KBM-7 (cell line): Measurements from ENCODE around the gene MMS19.
A peak's percentile ranks its signal among the peaks of the same experiment; 100 is the strongest.
"Not testable (repeated sequence)": the region's sequence is repeated elsewhere in the genome, so short reads cannot be mapped to it uniquely, and the experiment has no call there.

Experiments used
- DNase-seq: peaks from one replicate; pipeline ENCODE4 v3.0.0-alpha.2; 2015
- in situ Hi-C: fragments of 300-500 bp; cut with MboI; formaldehyde crosslinking; loops from 2 replicates; pipeline ENCODE4 v1.14.3; 2020; ENCODE audit warnings: low sequenced_read_pairs, low pct_unique_long_range_greater_than_20kb, mixed read lengths

Gene MMS19

DNA sequence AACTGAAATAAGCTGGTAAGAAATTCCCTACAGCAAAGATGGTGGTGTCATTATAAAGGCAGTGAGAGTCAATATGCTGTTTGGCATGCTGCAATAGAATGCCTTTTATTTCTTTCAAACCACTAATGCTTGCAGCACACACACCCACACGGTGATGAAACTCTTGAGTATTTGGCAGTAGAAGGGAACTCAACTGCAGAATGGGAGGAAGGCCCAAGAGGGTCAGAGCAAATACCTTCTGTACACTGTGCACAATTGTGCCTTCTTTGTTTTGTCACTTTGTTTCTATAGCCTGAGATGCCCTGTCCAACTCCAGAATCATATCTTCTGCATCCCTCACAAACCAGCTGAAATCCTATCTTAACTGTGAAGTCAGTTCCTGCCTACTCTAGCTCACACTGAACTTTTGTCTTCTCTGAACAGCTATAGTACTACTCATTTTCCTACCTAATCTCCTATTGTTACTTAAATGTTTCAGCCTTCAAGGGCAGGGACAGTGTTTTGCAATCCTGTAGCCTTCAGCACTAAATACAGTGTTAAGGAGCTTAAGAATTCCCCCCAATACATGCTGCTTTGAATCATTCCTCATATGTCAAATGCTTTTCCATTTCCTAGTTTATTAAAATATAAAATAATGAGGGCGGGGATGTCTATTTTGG is 22.2 kb downstream of the MMS19 start:
- no peak for DNase-seq

DNA sequence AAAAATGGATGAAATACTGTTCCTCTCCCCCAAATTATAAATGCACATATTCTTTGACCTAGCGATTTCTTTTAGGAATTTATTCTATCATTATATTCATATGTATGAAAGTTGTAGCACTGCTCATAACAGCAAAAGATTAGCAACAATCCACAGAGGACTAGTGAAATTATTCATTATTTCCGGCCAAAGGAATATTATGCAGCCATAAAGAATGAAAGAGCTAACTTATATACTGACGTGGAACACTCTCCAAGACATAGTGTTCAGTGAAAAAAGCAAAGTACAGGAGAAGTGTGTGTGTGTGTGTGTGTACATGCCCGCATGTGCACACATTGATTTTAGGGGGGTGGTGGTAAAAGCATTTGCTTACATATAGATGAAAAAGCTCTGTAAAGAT is 23.3 kb downstream of the MMS19 start:
- in situ Hi-C loops, result no loop called here
- DNase-seq, result no peak

More for the DNA sequence above, 22.2 kb downstream of the MMS19 start:
- in situ Hi-C loops, result no loop called here

DNA sequence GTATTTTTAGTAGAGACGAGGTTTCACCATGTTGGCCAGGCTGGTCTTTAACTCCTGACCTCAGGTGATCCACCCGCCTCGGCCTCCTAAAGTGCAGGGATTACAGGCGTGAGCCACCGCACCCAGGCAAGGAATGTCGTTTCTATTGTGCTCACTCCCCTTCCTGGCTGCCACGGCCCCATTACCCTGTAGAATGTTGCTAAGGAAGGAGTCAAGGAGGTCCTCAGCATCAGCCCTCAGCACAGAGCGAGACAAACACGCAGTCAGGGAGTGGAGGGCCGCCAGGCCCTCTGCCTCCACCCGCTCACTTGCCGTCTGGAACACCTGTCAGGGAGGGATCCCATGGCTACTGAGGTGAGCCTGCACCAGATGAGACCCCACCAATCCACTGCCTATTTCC is 29.4 kb downstream of the MMS19 start:
- DNase-seq, in situ Hi-C loops: not testable (repeated sequence)

GRCh38 chr10:97468162-97468561 is 30.1 kb downstream of the MMS19 start:
- DNase-seq, result no peak

DNA sequence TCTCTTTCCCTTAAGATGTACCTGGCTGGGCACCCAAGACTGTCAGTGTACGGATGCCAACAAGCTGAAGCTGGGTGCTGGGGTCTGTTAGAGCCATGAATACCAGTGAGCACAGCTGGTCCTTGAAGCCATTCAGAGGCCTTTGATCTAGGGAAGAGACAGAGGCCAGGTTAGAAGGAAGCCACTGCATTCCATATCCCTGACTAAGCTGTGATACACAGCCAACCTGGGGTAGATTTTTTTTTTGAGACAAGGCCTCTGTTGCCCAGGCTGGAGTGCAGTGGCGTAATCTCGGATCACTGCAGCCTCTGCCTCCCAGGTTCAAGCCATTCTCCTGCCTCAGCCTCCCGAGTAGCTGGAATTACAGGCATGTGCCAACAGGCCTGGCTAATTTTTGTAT is 31.5 kb downstream of the MMS19 start:
- no peak for DNase-seq
- in situ Hi-C loops, result no loop called here

More at GRCh38 chr10:97468162-97468561, 30.1 kb downstream of the MMS19 start:
- in situ Hi-C loops, result no loop called here

- in situ Hi-C loops, result no loop called here
- no peak for DNase-seq
Observed at GRCh38 chr10:97465982-97466381, 32.2 kb downstream of the MMS19 start.

- in situ Hi-C loops, result no loop called here
- DNase-seq, result no peak
Observed at GRCh38 chr10:97464226-97464625, 34.0 kb downstream of the MMS19 start.

DNA sequence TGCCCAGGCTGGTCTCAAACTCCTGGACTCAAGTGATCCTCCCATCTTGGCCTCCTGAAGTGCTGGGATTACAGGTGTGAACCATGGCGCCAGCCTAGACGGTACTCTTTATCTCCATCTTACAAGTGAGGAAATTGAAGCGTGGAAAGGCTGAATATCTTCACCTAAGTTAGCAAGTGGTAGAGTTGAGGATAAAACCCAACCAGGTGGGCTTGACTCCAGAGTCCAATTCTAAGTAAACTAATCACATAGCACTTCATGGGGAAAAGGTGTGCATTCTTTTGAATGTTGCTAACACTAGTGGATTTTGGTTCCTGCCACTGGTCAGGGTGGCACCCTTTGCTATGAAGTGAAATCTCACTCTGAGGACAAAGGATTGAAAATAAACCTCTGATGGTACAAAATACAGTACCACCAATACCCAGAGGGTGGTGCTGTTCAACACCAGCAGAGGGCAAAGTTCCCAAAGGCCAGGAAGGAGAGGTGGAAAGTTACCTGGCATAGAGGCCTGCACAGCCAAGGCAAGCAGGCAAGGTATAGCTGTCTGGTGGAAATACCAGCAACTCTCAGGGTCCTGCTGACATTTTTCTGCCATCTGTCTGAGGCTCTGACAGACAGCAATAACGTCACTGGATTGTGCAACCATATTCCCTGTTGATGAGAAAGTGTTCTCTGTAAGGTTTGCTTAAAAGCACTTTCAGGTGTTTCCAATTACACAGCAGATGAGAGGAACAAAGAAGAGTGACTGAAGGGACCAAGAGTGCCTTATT is 34.7 kb downstream of the MMS19 start:
- peak; percentile 75 for DNase-seq
- in situ Hi-C loops, result no loop called here

DNA sequence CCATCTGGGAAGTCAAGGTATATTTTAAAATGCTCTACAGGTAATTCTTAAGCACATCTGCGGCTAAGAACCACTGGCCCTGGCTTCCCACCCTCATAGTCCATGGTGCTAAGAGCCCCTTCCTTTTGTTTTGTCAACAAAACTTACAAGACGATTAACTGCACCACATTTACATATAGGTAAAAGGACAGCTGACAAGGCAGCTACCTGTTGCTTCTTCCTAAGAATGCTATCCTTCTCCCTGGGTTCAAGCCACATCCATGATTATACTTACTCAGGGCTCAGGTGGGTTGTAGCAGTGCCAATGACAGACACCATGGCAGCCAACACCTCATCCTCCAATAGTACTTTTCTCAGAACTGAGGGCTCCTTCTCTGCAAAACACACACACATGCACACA is 35.9 kb downstream of the MMS19 start:
- in situ Hi-C loops, result no loop called here
- DNase-seq, result no peak

- in situ Hi-C loops, result no loop called here
- no peak for DNase-seq
Observed at GRCh38 chr10:97459933-97460332, 38.3 kb downstream of the MMS19 start.

- in situ Hi-C loops, result no loop called here
- DNase-seq, result no peak
Observed at GRCh38 chr10:97459111-97459510, 39.1 kb downstream of the MMS19 start.

- in situ Hi-C loops, result no loop called here
- DNase-seq, result no peak
Observed at GRCh38 chr10:97456686-97457065, 41.5 kb downstream of the MMS19 start.

DNA sequence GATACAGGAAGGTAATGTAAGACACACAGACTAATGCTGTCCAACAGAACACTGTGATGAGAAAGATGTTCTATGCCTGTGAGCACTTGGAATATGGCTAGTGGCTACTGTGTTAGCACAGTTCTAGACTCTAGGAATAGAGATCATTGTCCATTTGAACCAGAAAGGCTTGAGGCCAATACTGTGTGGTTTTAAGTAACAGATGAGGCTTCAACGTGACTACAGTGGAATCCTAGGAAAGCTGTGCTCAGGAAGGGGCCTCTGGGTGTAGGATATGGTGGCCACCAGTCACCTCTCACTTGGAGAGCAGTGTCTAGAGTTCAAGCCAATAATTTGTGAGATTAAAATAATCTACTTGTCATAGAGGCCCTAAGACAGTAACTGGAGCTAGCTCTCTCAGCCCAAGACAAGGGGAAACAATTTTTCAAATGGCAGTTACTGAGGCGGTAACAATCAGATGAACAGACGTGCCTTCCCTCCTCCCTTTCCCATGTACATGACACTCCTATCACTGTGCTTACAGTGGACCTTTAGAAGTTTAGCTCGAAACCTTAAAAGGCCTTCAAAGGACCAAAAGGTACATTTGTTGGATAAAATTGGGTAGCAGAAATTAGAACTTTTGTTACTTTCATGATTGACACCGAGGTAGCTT is 42.1 kb downstream of the MMS19 start:
- DNase-seq, result no peak
- in situ Hi-C loops, result no loop called here

- in situ Hi-C loops, result no loop called here
- no peak for DNase-seq
Observed at GRCh38 chr10:97454330-97455036, 43.7 kb downstream of the MMS19 start.

DNA sequence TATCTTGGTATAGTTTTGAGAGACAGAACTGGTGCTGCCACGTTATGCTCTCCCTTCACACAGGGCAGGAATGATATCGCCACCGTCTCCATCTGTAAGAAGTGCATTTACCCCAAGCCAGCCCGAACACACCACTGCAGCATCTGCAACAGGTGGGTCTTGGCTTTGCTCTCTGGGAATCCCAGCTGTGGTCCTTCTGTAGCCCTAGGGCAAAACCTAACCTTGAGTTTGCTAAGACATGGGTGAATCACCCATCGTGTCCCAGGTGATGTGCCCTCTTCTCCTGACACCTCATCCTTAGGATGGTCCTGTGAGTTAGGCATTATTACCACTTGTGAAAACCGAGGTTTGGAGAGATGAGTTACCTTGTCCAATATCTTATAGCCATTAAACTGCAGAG is 45.9 kb downstream of the MMS19 start:
- no peak for DNase-seq
- in situ Hi-C loops, result no loop called here

DNA sequence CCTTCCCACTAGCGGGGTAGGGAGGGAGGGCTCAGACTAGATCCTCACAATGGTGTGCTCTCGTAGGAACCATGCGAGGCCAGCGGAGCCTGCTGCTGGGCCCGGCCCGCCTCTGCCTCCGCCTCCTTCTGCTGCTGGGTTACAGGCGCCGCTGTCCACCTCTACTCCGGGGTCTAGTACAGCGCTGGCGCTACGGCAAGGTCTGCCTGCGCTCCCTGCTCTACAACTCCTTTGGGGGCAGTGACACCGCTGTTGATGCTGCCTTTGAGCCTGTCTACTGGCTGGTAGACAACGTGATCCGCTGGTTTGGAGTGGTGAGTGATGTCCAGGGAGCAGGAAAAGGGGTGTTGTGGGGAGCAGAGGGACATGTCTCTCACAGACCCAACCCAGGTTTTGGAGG is 46.6 kb downstream of the MMS19 start:
- in situ Hi-C loops, result no loop called here
- DNase-seq, result no peak

DNA sequence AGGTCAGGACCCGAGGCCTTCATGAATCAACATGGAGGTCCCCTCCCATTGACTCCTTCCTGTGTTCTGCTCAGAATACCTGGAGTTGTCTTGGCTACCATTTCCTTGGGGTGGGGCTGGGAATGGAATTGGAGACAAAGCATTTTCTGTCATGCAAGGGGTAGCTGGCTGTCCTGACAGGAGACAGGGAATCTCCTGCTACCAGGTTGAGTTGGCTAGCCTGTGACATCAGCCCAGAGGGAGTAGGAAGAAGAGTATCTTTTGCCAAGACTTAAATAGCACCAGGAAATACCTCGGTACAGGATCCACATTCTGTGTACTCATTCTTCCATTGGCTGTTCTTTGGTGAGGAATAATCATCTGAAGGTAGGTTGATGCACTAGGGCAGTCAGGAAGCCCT is 47.4 kb downstream of the MMS19 start:
- in situ Hi-C loops, result no loop called here
- DNase-seq, result no peak

DNA sequence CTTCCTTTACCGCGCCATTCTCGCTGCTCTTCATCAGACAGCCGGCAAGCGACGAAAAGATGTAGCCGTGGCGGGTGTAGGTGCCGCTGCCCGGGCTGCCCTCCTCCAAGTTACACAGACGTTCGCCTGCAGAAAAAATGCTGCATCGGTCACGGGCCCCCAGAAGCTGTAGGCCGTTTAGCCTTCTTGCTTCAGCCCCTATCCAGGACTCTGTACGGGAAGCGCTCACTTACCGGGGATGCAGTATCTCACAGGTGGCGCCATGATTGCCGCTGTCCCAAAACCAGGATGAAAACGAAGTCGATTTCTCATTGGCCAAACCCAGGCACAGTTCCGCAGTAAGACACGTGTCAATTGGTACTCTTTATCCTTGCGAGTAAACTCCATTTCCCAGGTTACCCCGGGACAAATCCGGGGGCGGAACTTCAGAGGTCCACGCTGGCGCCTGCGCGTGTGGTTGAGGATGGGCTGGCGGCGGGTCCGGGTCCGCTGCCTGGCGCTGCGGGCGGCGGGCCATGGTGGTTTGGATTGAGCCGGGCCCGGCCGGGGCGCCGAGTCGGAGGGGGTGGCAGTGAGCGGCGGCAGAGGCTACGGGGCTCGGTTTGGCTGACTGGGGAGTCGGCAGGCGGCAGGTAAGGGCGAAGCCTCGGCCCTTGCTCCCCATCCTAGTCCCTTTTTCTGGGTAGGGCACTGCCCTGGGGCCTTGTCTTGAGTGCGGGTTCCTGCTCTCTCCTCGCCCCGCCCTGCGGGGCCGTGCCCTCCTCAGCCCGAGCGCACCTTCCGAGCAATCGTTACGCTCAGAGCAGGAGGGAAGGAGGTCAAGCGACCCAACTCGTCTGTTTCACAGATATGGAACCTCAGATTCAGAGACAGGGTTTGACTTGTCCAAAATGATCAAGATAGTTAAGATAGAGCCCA is 52.2 kb downstream of the MMS19 start, which contains the start of the genes EXOSC1 and ZDHHC16:
Gene EXOSC1 (minus strand): TSS at position 285 of the 918 bp plus-strand sequence. CDS start 21 bp downstream, at position 264.
Gene ZDHHC16 (plus strand): TSS at position 454 of the 918 bp plus-strand sequence. CDS start 5,501 bp downstream, outside the sequence.
- in situ Hi-C loops, result no loop called here
- peak; percentile 95 for DNase-seq

DNA sequence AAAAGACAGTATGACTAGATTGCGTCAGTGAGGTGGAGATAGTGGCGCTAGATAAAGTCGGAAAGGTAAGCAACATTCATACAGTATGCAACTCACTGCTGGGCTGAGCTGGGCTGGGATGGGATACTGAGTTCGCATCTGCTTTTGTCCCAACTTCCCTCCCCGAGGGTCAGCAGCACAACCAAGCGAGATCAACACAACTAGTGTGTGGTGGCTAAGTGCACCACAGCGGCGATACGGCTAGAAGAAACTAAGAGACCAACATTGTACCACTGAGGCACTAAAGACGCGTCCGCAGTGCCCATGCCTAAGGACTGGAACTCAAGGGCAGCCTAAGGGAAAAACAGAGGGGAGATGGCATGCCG is 52.9 kb downstream of the MMS19 start:
- in situ Hi-C loops, result no loop called here
- DNase-seq, result no peak
